Endothelial cell of umbilical vein (primary cell): ENCODE data around the gene KLRG1. TPM values are rescaled to one million over a fixed set of nuclear protein-coding genes. Genes with fewer than 3 reads are reported as not detected.
A peak's percentile ranks its signal among the peaks of the same experiment; 100 is the strongest.

Experiments
- Bru-seq: library from RNA; stranded (reverse); fragments of 400-500 nt; gene quantifications from one replicate; lab custom pipeline; 2021; lab: Mats Ljungman, UMichigan
- BruChase-seq, 2 experiments: library from RNA; stranded (reverse); fragments of 400-500 nt; gene quantifications; one replicate each; lab custom pipeline; 2021; lab: Mats Ljungman, UMichigan
- BruUV-seq: library from RNA; stranded (reverse); fragments of 400-500 nt; replicated peaks from 2 replicates; lab custom pipeline; 2021; lab: Mats Ljungman, UMichigan
- CTCF ChIA-PET: fragments of 300-600, 350-600 bp; sonication (Branson Sonifier 250); formaldehyde crosslinking; loops from one replicate; lab custom pipeline; 2021; ENCODE audit warnings: antibody characterized with exemption, inconsistent platforms; lab: Charles Lee
- POLR2A ChIA-PET: fragments of 300-600, 350-600 bp; sonication (Branson Sonifier 250); formaldehyde crosslinking; loops from one replicate; lab custom pipeline; 2021; ENCODE audit warnings: antibody characterized with exemption, inconsistent platforms; lab: Charles Lee
- DNase-seq: peaks from one replicate; pipeline ENCODE4 v3.0.0-alpha.2; 2011; ENCODE audit warnings: low read depth, low spot score
- FAIRE-seq: peaks from 2 replicates; lab custom pipeline; 2011; peaks lifted over from hg19 to GRCh38; lab: Jason Lieb, UNC
- H2AFZ ChIP-seq: 2 replicates; pipeline ENCODE4 v1.6.0; 2012; ENCODE audit warnings: low read depth, low read length, control low read depth, inconsistent platforms
- H3K27ac ChIP-seq: 2 replicates; pipeline ENCODE4 v1.5.1; 2011; ENCODE audit warnings: low read depth, mild to moderate bottlenecking, control low read depth, low read length, moderate library complexity; ENCODE audit not compliant: insufficient read depth
- H3K27me3 ChIP-seq, 2 experiments: 2 replicates each; pipeline versions ENCODE4 v1.6.0 to v1.6.1; 2011; ENCODE audit warnings: low read length in 2 of 2, mixed read lengths in 1 of 2; ENCODE audit not compliant: control insufficient read depth in 2 of 2, insufficient read depth in 2 of 2
- H3K36me3 ChIP-seq, 2 experiments: 2 replicates in 1 of 2; 3 replicates in 1 of 2; pipeline ENCODE4 v1.5.1; 2011; ENCODE audit warnings: low read length in 2 of 2, mild to moderate bottlenecking in 1 of 2, moderate library complexity in 1 of 2; ENCODE audit not compliant: control insufficient read depth in 2 of 2, insufficient read depth in 2 of 2; ENCODE audit errors: extremely low read depth in 1 of 2
- H3K4me1 ChIP-seq: 3 replicates; pipeline ENCODE4 v1.5.1; 2011; ENCODE audit warnings: mild to moderate bottlenecking, low read length; ENCODE audit not compliant: control insufficient read depth, insufficient read depth; ENCODE audit errors: extremely low read depth
- H3K4me2 ChIP-seq: 2 replicates; pipeline ENCODE4 v1.6.1; 2011; ENCODE audit warnings: low read length, control low read depth, mixed read lengths; ENCODE audit not compliant: insufficient read depth
- H3K4me3 ChIP-seq, 3 experiments: fragments of 200-600 bp in 1 of 3; sonication (generic), shearing (Covaris generic) in 1 of 3; replicated peaks in 1 of 3; 2 replicates each; pipeline ENCODE4 v1.5.1; 2011 to 2016; ENCODE audit warnings: control low read depth in 3 of 3, low read length in 3 of 3, mild to moderate bottlenecking in 2 of 3, inconsistent platforms in 1 of 3, low read depth in 1 of 3, moderate library complexity in 1 of 3; ENCODE audit not compliant: insufficient read depth in 1 of 3
- H3K79me2 ChIP-seq: 2 replicates; pipeline ENCODE4 v1.6.0; 2012; ENCODE audit warnings: low read length, inconsistent platforms; ENCODE audit not compliant: control insufficient read depth, insufficient read depth
- H3K9ac ChIP-seq: replicated peaks from 2 replicates; pipeline ENCODE3; 2011; ENCODE audit warnings: low read length, control low read depth; ENCODE audit not compliant: insufficient read depth; ENCODE audit errors: extremely low read depth
- H3K9me1 ChIP-seq: replicated peaks from 3 replicates; pipeline ENCODE4 v1.6.0; 2011; ENCODE audit warnings: mild to moderate bottlenecking, low read length; ENCODE audit not compliant: control insufficient read depth, insufficient read depth; ENCODE audit errors: extremely low read depth
- H3K9me3 ChIP-seq: replicated peaks from 2 replicates; pipeline ENCODE4 v1.5.1; 2012; ENCODE audit warnings: low read length, inconsistent platforms; ENCODE audit not compliant: control insufficient read depth, insufficient read depth
- H4K20me1 ChIP-seq: replicated peaks from 2 replicates; pipeline ENCODE3; 2011; ENCODE audit warnings: mild to moderate bottlenecking, low read length; ENCODE audit not compliant: control insufficient read depth, insufficient read depth; ENCODE audit errors: extremely low read depth
- CTCF ChIP-seq, 2 donors: IDR thresholded peaks; 1 replicate in 1 of 2; 2 replicates in 1 of 2; pipeline ENCODE4 v1.5.1; 2011; ENCODE audit warnings: low read length in 2 of 2, mild to moderate bottlenecking in 2 of 2, moderate library complexity in 2 of 2, control low read depth in 1 of 2, inconsistent platforms in 1 of 2, low read depth in 1 of 2; ENCODE audit not compliant: insufficient read depth in 1 of 2; ENCODE audit errors: extremely low read depth in 1 of 2
- EZH2 ChIP-seq: IDR thresholded peaks from 2 replicates; pipeline ENCODE4 v1.6.1; 2012; ENCODE audit warnings: borderline replicate concordance, low read depth, mild to moderate bottlenecking, moderate library complexity, low read length, inconsistent platforms; ENCODE audit not compliant: severe bottlenecking
- FOS ChIP-seq: IDR thresholded peaks from 2 replicates; pipeline ENCODE4 v1.6.1; 2011; ENCODE audit warnings: mild to moderate bottlenecking, low read length, moderate library complexity, borderline replicate concordance; ENCODE audit not compliant: insufficient read depth
- GATA2 ChIP-seq: IDR thresholded peaks from 2 replicates; pipeline ENCODE4 v1.7.0; 2011; ENCODE audit warnings: low read depth, mild to moderate bottlenecking, moderate library complexity, mixed read lengths, low read length; ENCODE audit not compliant: insufficient read length, insufficient read depth
- JUN ChIP-seq: IDR thresholded peaks from 2 replicates; pipeline ENCODE4 v1.6.1; 2011; ENCODE audit warnings: borderline replicate concordance, low read depth; ENCODE audit not compliant: insufficient read length, insufficient read depth
- MAX ChIP-seq: IDR thresholded peaks from 2 replicates; pipeline ENCODE4 v1.6.1; 2011; ENCODE audit not compliant: insufficient read depth, insufficient read length
- MYC ChIP-seq: IDR thresholded peaks from one replicate; pipeline ENCODE4 v1.6.1; 2011; ENCODE audit warnings: mild to moderate bottlenecking, low read depth, low read length
- POLR2AphosphoS5 ChIP-seq: IDR thresholded peaks from 2 replicates; pipeline ENCODE4 v1.6.1; 2012; ENCODE audit warnings: low read depth, mild to moderate bottlenecking, control low read depth, low read length, moderate library complexity; ENCODE audit not compliant: insufficient read depth
- dilution Hi-C: fragments of 300-500 bp; cut with MboI; formaldehyde crosslinking; loops from one replicate; pipeline ENCODE4 v1.15.0; 2019; ENCODE audit warnings: low sequenced_read_pairs; ENCODE audit not compliant: extremely low pct_ligation_motif_present
- intact Hi-C: fragments of 100-400 bp; cut with micrococcal nuclease; formaldehyde crosslinking; loops from one replicate; pipeline ENCODE4 v1.10.0; 2022
- long read RNA-seq: library from polyadenylated mRNA; stranded (forward); transcript quantifications from one replicate; pipeline ENCODE4 v2.0.0, GENCODE V29; 2021
- polyA minus RNA-seq, 3 experiments: library from RNA; depleted of rRNA, polyadenylated mRNA; stranded (reverse); fragments of >200 nt; gene quantifications; 1 replicate in 1 of 3; 2 replicates in 2 of 3; pipeline ENCODE4 v1.2.3, GENCODE V29; 2011
- polyA plus RNA-seq, 4 experiments: library from polyadenylated mRNA; depleted of rRNA in 3 of 4; stranded (reverse) in 3 of 4; unstranded in 1 of 4; fragments of >200 nt; gene quantifications; 2 replicates each; pipeline versions ENCODE4 v1.2.1 to v1.2.3, GENCODE V29; 2011 to 2012; ENCODE audit warnings: missing spikeins in 1 of 4
- total RNA-seq: library from RNA; stranded (reverse); gene quantifications from 2 replicates; pipeline ENCODE4 v1.2.3, GENCODE V29; 2021

Gene KLRG1
- total RNA-seq (2.8 and 4.4 TPM in 2 replicates), polyA plus RNA-seq (13.1 and 15.9 TPM in 2 replicates), polyA minus RNA-seq (16.3 and 17.1 TPM in 2 replicates), Bru-seq, nascent RNA (percentile 48 among the genes with signal in this experiment), BruChase-seq, experiment 1, labeled RNA remaining after a 6-hour chase (percentile 40 among the genes with signal in this experiment), BruChase-seq, experiment 2, labeled RNA remaining after a 2-hour chase (percentile 39 among the genes with signal in this experiment)
- polyA plus RNA-seq (2011; cell fraction: cytosol; rRNA removed): 13.2 and 14.3 TPM in 2 replicates
- 8.7 and 9.6 TPM in 2 replicates for polyA plus RNA-seq (2011; cell fraction: nucleus; rRNA removed)
- polyA plus RNA-seq (2012): 3.1 and 3.5 TPM in 2 replicates
- polyA minus RNA-seq (2011; cell fraction: cytosol; rRNA and poly(A)+ RNA removed): 2.2 TPM
- polyA minus RNA-seq (2011; cell fraction: nucleus; rRNA and poly(A)+ RNA removed): 21.9 and 29.0 TPM in 2 replicates
- long read RNA-seq, transcript KLRG1-202 (5 exons, 1,206 nt): major isoform, 6 of 7 reads
- long read RNA-seq, partial matches to known transcripts: 0 of 7 reads
- long read RNA-seq, other reads (novel, unspliced or antisense): 1 of 7 reads

GRCh38 chr12:8989413-8989812 lies at the start of gene KLRG1:
Gene KLRG1, plus strand, starts transcription at chr12:8989546. Its CDS starts 90 bp downstream, at chr12:8989636.
- CTCF ChIA-PET: interaction anchor here (0.9 to 1.3 kb wide), 2 partner anchors 13 to 99 kb away, joined by 3 to 4 read pairs; no protein-coding TSS in a partner anchor
- intact Hi-C loops: no loop called here

GRCh38 chr12:8941691-8942478 lies 47.5 kb upstream of the KLRG1 start:
- CTCF ChIA-PET: no interaction called here
- no peak for DNase-seq
- H3K4me1 ChIP-seq: no peaks in the 10 kb centered on the region
- dilution Hi-C loops: no loop called here
- no peak overlapping the region for H3K27ac ChIP-seq
- H3K9me3 ChIP-seq: no peaks in the 10 kb centered on the region
- no peak for TF ChIP-seq POLR2AphosphoS5
- no peak for TF ChIP-seq CTCF (IDR thresholded peaks at IDR 0.05; ENCODE audit: extremely low read depth in 1 of 2, insufficient read depth in 1 of 2, low read depth in 1 of 2, low read length in 2 of 2)
- TF ChIP-seq JUN: no peak
- TF ChIP-seq EZH2: no peak
- no peak for TF ChIP-seq GATA2
- no peak for TF ChIP-seq FOS
- no peak for TF ChIP-seq MYC
- peaks cover 23 to 24% of the 10 kb centered on the region in 2 experiments for H3K36me3 ChIP-seq
- POLR2A ChIA-PET: no interaction called here
- peaks cover 5% of the 10 kb centered on the region for H3K79me2 ChIP-seq
- no peak for FAIRE-seq
- H3K4me3 ChIP-seq: no peak overlapping the region
- H4K20me1 ChIP-seq: no peaks in the 10 kb centered on the region
- intact Hi-C loops: no loop called here
- no peaks in the 10 kb centered on the region for H3K9me1 ChIP-seq
- H3K9ac ChIP-seq: no peak overlapping the region
- BruUV-seq: no TSS peak
- no peak overlapping the region for H3K4me2 ChIP-seq
- H2AFZ ChIP-seq: no peak overlapping the region
- no peaks in the 10 kb centered on the region for H3K27me3 ChIP-seq

More at GRCh38 chr12:8989413-8989812, at the start of gene KLRG1:
- peaks cover 39% of the 10 kb centered on the region for H3K4me1 ChIP-seq
- H3K4me3 ChIP-seq: peak within 1 kb of the TSS in 1 of 3 experiments; percentile 23
- peak within 1 kb of the TSS; percentile 64 for H3K4me2 ChIP-seq
- H3K27me3 ChIP-seq: no peaks in the 10 kb centered on the region
- no peaks in the 10 kb centered on the region for H3K9me3 ChIP-seq
- no peak within 1 kb of the TSS for H3K27ac ChIP-seq
- no TSS peak for BruUV-seq
- no peak within 1 kb of the TSS for H2AFZ ChIP-seq
- no peaks in the 10 kb centered on the region for H3K36me3 ChIP-seq
- FAIRE-seq (peak; percentile 49), DNase-seq (peak; percentile 83)
- H4K20me1 ChIP-seq: peaks cover 2% of the 10 kb centered on the region
- H3K9me1 ChIP-seq: no peaks in the 10 kb centered on the region
- H3K79me2 ChIP-seq: no peaks in the 10 kb centered on the region
- no peak for TF ChIP-seq MAX
- peak; percentile 50 for TF ChIP-seq JUN
- dilution Hi-C loops: no loop called here
- H3K9ac ChIP-seq: no peak within 1 kb of the TSS
- POLR2A ChIA-PET: no interaction called here
